SK-N-MC (cell line): ENCODE data around the gene SMIM13.

Source experiments
- DNase-seq: peaks from one replicate; pipeline ENCODE4 v3.0.0-alpha.2; 2011; ENCODE audit warnings: low read depth, low spot score
- H3K27ac ChIP-seq: fragments of 200-600 bp; sonication (generic); 2 replicates; pipeline ENCODE4 v1.5.1; 2016; ENCODE audit warnings: mixed run types
- H3K36me3 ChIP-seq: fragments of 200-600 bp; sonication (generic); 2 replicates; pipeline ENCODE4 v1.6.1; 2017; ENCODE audit warnings: antibody characterized with exemption, low read length, mixed read lengths; ENCODE audit not compliant: insufficient read depth
- H3K4me3 ChIP-seq: fragments of 200-600 bp; sonication (generic); 2 replicates; pipeline ENCODE4 v1.5.1; 2016
- H3K9ac ChIP-seq: fragments of 200-600 bp; sonication (generic); 2 replicates; pipeline ENCODE4 v1.8.0; 2017; ENCODE audit warnings: mixed run types, mixed read lengths; ENCODE audit not compliant: insufficient read length
- H3K9me3 ChIP-seq: fragments of 200-600 bp; sonication (generic); 2 replicates; pipeline ENCODE4 v1.6.1; 2017; ENCODE audit warnings: low read depth, mild to moderate bottlenecking, antibody characterized with exemption, low read length, moderate library complexity, mixed read lengths
- EZH2 ChIP-seq: fragments of 200-600 bp; sonication (generic); IDR thresholded peaks from one replicate; pipeline ENCODE4 v1.6.1; 2017; ENCODE audit warnings: antibody characterized with exemption
- FOXP2 ChIP-seq: optimal IDR thresholded peaks from 2 replicates; pipeline ENCODE3; 2011; ENCODE audit warnings: mild to moderate bottlenecking, moderate library complexity; ENCODE audit not compliant: insufficient read depth; ENCODE audit errors: extremely low read length, control extremely low read depth
- POLR2AphosphoS5 ChIP-seq: IDR thresholded peaks from 2 replicates; pipeline ENCODE4 v1.6.1; 2012; ENCODE audit warnings: mild to moderate bottlenecking, low read depth, low read length, borderline replicate concordance

Gene SMIM13

DNA sequence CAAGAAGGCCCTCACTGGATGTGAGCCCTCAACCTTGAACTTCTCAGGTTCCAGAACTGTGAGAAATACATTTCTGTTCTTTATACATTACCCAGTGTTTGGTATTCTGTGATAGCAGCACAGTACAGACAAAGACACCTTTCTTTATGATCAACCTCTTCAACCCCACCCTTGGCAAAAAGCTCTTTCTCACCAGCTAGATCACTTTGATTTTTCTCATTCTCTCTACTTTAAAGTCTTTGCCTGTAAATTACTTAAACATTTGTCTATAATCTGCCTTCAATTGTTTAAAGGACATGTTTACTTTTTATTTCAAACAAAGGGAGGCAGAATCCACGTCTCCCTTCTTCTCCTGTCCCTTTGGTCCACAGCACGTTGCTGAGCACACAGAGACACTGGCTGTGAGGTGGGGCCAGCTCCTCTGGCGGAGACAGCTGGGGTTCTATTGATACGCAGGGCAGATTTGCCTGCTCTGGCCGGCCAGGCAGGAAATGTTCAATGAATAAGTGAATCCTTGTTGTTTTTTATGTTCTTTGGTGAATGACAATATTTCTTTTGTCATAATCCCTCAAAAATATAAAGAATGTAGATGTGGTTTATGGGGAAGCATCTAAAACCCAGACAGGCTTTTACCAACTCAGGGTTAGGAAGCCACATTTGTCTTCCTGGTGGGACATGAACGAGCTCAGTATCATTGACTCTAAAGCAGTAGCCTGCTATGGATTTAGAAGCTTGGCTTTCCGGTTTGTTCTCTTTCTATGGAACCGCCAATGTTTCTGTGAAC lies 86.0 kb downstream of the SMIM13 start:
- DNase-seq, result no peak

DNA sequence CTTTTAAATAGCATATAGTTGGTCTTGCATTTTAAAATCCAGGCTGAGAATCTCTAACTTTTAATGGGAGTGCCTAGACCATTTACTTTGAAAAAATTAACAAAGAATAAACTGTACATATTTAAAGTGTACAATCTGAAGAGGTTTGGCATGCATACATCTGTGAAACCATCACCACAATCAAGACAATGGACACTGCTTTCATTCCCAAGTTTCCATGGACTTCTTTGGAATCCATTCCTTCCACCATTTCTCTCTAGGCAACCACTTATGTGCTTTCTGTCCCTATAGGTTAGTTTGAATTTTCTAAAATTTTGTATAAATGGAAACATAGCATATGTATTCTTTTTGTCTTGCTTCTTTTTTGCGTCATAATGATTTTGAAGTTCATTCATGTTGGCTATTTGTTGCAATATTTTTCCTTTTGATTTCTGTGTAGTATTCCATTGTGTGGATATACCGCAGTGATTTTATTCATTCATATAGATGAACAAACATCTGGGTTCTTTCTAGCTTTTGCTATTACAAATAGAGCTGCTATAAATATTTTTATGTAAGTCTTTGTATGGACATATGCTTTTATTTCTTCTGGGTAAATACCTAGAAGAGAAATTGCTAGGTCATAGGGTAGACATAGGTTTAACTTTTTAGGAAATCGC lies 88.0 kb downstream of the SMIM13 start:
- Histone ChIP-seq H3K27ac (no peak overlapping the region), H3K4me3 (no peak overlapping the region), H3K9ac (no peak overlapping the region), H3K9me3 (no peaks in the 10 kb centered on the region; the same call in 1 of the 2 replicates), H3K36me3 (no peaks in the 10 kb centered on the region)
- no peak for DNase-seq
- TF ChIP-seq EZH2 (no peak), POLR2AphosphoS5 (no peak), FOXP2 (no peak)

More for the DNA sequence above, 86.0 kb downstream of the SMIM13 start:
- Histone ChIP-seq H3K27ac (no peak overlapping the region), H3K36me3 (no peaks in the 10 kb centered on the region), H3K9ac (no peak overlapping the region), H3K9me3 (no peaks in the 10 kb centered on the region; the same call in 1 of the 2 replicates), H3K4me3 (no peak overlapping the region)
- TF ChIP-seq POLR2AphosphoS5, result no peak
- no peak for TF ChIP-seq EZH2
- no peak for TF ChIP-seq FOXP2

- no peak overlapping the region for H3K9ac ChIP-seq
- no peak overlapping the region for H3K27ac ChIP-seq
- no peaks in the 10 kb centered on the region for H3K36me3 ChIP-seq
- DNase-seq, result no peak
- H3K4me3 ChIP-seq, result no peak overlapping the region
- no peak for TF ChIP-seq POLR2AphosphoS5
- TF ChIP-seq EZH2, result no peak
- TF ChIP-seq FOXP2, result no peak
- H3K9me3 ChIP-seq, result no peaks in the 10 kb centered on the region; the same call in 1 of the 2 replicates
Measured at GRCh38 chr6:11183761-11184362, 90.2 kb downstream of the SMIM13 start.

DNA sequence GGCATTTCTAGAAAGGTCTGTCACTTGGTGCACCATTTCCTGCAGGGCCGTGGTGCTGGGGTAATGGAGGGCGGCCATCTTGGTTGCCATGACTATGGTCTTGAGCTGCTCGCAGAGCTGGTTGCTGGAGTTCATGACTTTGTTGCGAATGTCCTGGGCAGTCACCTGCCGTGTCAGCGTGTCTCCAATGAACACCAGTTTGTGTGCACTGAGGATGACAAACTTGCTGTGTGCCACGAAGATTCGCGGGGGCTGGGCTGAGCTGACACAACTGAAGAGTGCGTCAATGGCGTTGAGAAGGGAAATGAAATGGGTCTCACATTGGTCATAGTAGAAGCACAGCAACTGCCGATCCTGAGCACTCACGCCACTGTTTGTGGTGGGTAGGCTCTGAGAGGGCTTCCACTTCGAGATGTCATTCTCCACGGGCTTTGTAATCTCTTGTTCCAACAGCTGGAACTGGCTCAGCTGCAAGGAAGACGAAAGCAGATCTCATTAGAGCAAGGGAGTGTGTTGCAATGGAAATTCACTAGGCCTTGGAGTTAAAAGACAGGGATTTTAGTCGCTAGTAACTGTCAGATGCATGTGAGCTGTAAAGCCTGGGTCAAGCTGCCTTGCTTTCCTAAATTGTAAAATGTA lies 91.7 kb downstream of the SMIM13 start:
- no peak for DNase-seq
- Histone ChIP-seq H3K9ac (no peak overlapping the region), H3K27ac (no peak overlapping the region), H3K9me3 (no peaks in the 10 kb centered on the region; the same call in 1 of the 2 replicates), H3K4me3 (no peak overlapping the region), H3K36me3 (no peaks in the 10 kb centered on the region)
- TF ChIP-seq FOXP2 (no peak), POLR2AphosphoS5 (no peak), EZH2 (no peak)

DNA sequence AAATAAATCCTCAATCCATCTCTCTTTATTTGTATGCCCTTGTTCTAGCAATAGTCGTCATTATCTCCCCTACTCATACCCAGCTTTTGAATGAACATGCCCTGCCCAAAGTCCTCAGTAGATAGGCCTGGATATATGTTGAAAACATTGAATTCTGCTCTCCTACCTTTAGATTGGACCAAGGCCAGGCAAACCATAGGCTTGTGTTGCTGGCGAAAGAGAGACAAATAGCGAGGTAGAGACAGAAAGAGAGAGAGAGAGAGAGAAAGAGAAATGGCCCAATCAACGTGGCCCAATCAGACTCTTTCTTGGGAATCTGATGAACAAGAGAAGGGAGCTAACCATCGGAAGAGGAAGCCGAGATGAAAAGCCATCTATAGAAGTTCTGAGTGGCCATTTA lies 93.7 kb downstream of the SMIM13 start:
- Histone ChIP-seq H3K36me3 (no peaks in the 10 kb centered on the region), H3K27ac (no peak overlapping the region), H3K9me3 (no peaks in the 10 kb centered on the region), H3K9ac (no peak overlapping the region), H3K4me3 (no peak overlapping the region)
- TF ChIP-seq POLR2AphosphoS5 (no peak), EZH2 (no peak), FOXP2 (no peak)
- DNase-seq, result no peak
